ENCODE measurements around the gene MYT1.
"Not testable (repeated sequence)": the region's sequence is repeated elsewhere in the genome, so short reads cannot be mapped to it uniquely, and the experiment has no call there.

The MYT1 gene

GRCh38 chr20:64280460-64280843 lies 116.2 kb downstream of the MYT1 start:
- DNase-seq, result no peak

GRCh38 chr20:64283646-64284045 lies 119.4 kb downstream of the MYT1 start:
- no peak for DNase-seq

- peak; percentile 98 for DNase-seq
These were observed 121.6 kb downstream of the MYT1 start for GRCh38 chr20:64285579-64286446.

GRCh38 chr20:64286447-64287263 lies 122.4 kb downstream of the MYT1 start:
- DNase-seq, result not testable (repeated sequence)

GRCh38 chr20:64287264-64287590 lies 123.0 kb downstream of the MYT1 start:
- DNase-seq, result not testable (repeated sequence)
